ENCODE results near the gene HACD3. TPM values are rescaled to one million over a fixed set of nuclear protein-coding genes. Genes with fewer than 3 reads are reported as not detected.

Gene HACD3
- total and polyA plus RNA-seq, 9 of the 15 experiments (the other 6 are each of a cell fraction or from before 2014, with no cell fraction given) = 48.1 to 117 (median 72.8) TPM

GRCh38 chr15:65516997-65517865 lies 13.0 kb upstream of the HACD3 start, which contains the start of gene DPP8 (continued):
- TF ChIP-seq ZBTB40 (IDR thresholded peaks at IDR 0.05) (peak; percentile 96), ZBTB40 (CRISPR knock-in tag; IDR thresholded peaks at IDR 0.05) (no peak), NKRF (IDR thresholded peaks at IDR 0.05; ENCODE audit: borderline replicate concordance) (peak; percentile 89), FOXK2 (conservative IDR thresholded peaks at IDR 0.05 in 1 of 2, IDR thresholded peaks at IDR 0.05 in 1 of 2; ENCODE audit: low read depth in 2 of 2) (0 out of 4 replicates have a peak, but pooled peaks have one; percentile 12 to 18), SMAD4 (CRISPR knock-in tag; conservative IDR thresholded peaks at IDR 0.05) (peak; percentile 64), NONO (IDR thresholded peaks at IDR 0.05; ENCODE audit: low read depth in 2 of 2, low read length in 1 of 2) (peak; percentile 89 to 90; a peak in 3 of 4 replicates)

All from K562 (cell line).